HepG2 (cell line): Measurements from ENCODE around the gene LNX2. TPM values are rescaled to one million over a fixed set of nuclear protein-coding genes. Genes with fewer than 3 reads are reported as not detected.
A peak's percentile ranks its signal among the peaks of the same experiment; 100 is the strongest.

Source experiments
- BCL6 ChIP-seq: IDR thresholded peaks from 2 replicates; pipeline ENCODE4 v1.6.1; 2016; ENCODE audit warnings: missing genetic modification reagents, missing compliant biosample characterization
- CBX1 ChIP-seq: IDR thresholded peaks from one replicate; pipeline ENCODE4 v1.6.1; 2016; ENCODE audit warnings: antibody characterized with exemption, low read depth
- DNMT3B ChIP-seq: conservative IDR thresholded peaks from 2 replicates; pipeline ENCODE4 v1.6.1; 2016; ENCODE audit warnings: missing biosample characterization, control low read depth
- HNF1A ChIP-seq, 2 experiments: sonication (generic) in 1 of 2; formaldehyde crosslinking in 1 of 2; IDR thresholded peaks; 2 replicates each; pipeline versions ENCODE4 v1.4.0 to v1.6.1; 2016 to 2020; ENCODE audit warnings: borderline replicate concordance in 1 of 2, low read depth in 1 of 2, mild to moderate bottlenecking in 1 of 2, missing genetic modification reagents in 1 of 2
- ONECUT2 ChIP-seq: sonication (generic); formaldehyde crosslinking; IDR thresholded peaks from 2 replicates; pipeline ENCODE4 v1.4.0; 2020; ENCODE audit warnings: missing genetic modification reagents
- PAXIP1 ChIP-seq: sonication (generic); formaldehyde crosslinking; conservative IDR thresholded peaks from 2 replicates; pipeline ENCODE4 v1.4.0; 2020; ENCODE audit warnings: mild to moderate bottlenecking, missing genetic modification reagents, moderate library complexity
- PHF21A ChIP-seq: sonication (generic); formaldehyde crosslinking; IDR thresholded peaks from 2 replicates; pipeline ENCODE4 v1.5.0; 2020; ENCODE audit warnings: mild to moderate bottlenecking, missing genetic modification reagents
- PRDM4 ChIP-seq: sonication (generic); formaldehyde crosslinking; IDR thresholded peaks from 2 replicates; pipeline ENCODE4 v1.9.0; 2021; ENCODE audit warnings: missing genetic modification reagents, borderline replicate concordance
- SAFB2 ChIP-seq: sonication (generic); formaldehyde crosslinking; IDR thresholded peaks from 2 replicates; pipeline ENCODE4 v1.5.1; 2020; ENCODE audit warnings: missing genetic modification reagents, low read depth, mild to moderate bottlenecking, borderline replicate concordance
- ZNF383 ChIP-seq: sonication (generic); formaldehyde crosslinking; IDR thresholded peaks from 2 replicates; pipeline ENCODE4 v1.4.0; 2020; ENCODE audit warnings: missing genetic modification reagents, mild to moderate bottlenecking, borderline replicate concordance
- ZNF460 ChIP-seq: sonication (generic); formaldehyde crosslinking; IDR thresholded peaks from 2 replicates; pipeline ENCODE4 v1.5.1; 2020; ENCODE audit warnings: missing genetic modification reagents, mild to moderate bottlenecking, borderline replicate concordance
- ZNF503 ChIP-seq: sonication (generic); formaldehyde crosslinking; IDR thresholded peaks from 2 replicates; pipeline ENCODE4 v1.4.0; 2020; ENCODE audit warnings: missing genetic modification reagents
- ZNF597 ChIP-seq: sonication (generic); formaldehyde crosslinking; IDR thresholded peaks from 2 replicates; pipeline ENCODE4 v1.5.0; 2020; ENCODE audit warnings: missing genetic modification reagents
- polyA plus RNA-seq, 8 experiments: library from polyadenylated mRNA; depleted of rRNA in 3 of 8; stranded (reverse) in 7 of 8; unstranded in 1 of 8; fragments of >200 nt; fragmentation: Illumina TruSeq in 4 of 8; extraction: Trizol in 4 of 8; gene quantifications; 2 replicates each; pipeline versions ENCODE4 v1.2.1 to v1.2.3, GENCODE V29; 2011 to 2016; ENCODE audit warnings: low read depth in 4 of 8, missing spikeins in 1 of 8, mixed read lengths in 1 of 8; ENCODE audit not compliant: insufficient read depth in 1 of 8
- total RNA-seq, 5 experiments: library from RNA; depleted of rRNA; stranded (reverse); fragments of >200 nt; fragmentation: Illumina TruSeq; extraction: Trizol; gene quantifications; 2 replicates each; pipeline ENCODE4 v1.2.3, GENCODE V29; 2016; ENCODE audit warnings: low read depth in 1 of 5

LNX2 gene
- total and polyA plus RNA-seq, 2 of the 13 experiments (the other 11 are each of a cell fraction or from before 2014, with no cell fraction given): 9.2 to 9.7 TPM

- TF ChIP-seq PAXIP1 (CRISPR knock-in tag) (peak; percentile 78), ZNF383 (CRISPR knock-in tag) (no peak), CBX1 (peak; percentile 13), PRDM4 (CRISPR knock-in tag) (no peak), ZNF597 (CRISPR knock-in tag) (no peak), HNF1A (IDR thresholded peaks at IDR 0.05; ENCODE audit: low read depth) (no peak), HNF1A (CRISPR knock-in tag; IDR thresholded peaks at IDR 0.05; ENCODE audit: borderline replicate concordance) (peak; percentile 30; the same call in 1 of the 2 replicates), BCL6 (peak; percentile 77), ONECUT2 (peak; percentile 27; the same call in 1 of the 2 replicates), SAFB2 (CRISPR knock-in tag) (no peak), ZNF503 (peak; percentile 80; the same call in 1 of the 2 replicates), PHF21A (CRISPR knock-in tag) (0 out of 2 replicates have a peak, but pooled peaks have one; percentile 60), DNMT3B (CRISPR knock-in tag) (no peak), ZNF460 (CRISPR knock-in tag) (no peak)
These were observed 5.5 kb upstream of the LNX2 start (continued) for GRCh38 chr13:27625839-27626238.
